HG02884 (cell line): ENCODE data around the gene MR1.
A peak's percentile ranks its signal among the peaks of the same experiment; 100 is the strongest.

Experiments used
- ATAC-seq: cut with Tn5 transposase; IDR thresholded peaks from one replicate; pipeline ENCODE4 v1.9.1; 2021; ENCODE audit warnings: mild to moderate bottlenecking, moderate library complexity; ENCODE audit not compliant: unreplicated experiment

The MR1 gene

DNA sequence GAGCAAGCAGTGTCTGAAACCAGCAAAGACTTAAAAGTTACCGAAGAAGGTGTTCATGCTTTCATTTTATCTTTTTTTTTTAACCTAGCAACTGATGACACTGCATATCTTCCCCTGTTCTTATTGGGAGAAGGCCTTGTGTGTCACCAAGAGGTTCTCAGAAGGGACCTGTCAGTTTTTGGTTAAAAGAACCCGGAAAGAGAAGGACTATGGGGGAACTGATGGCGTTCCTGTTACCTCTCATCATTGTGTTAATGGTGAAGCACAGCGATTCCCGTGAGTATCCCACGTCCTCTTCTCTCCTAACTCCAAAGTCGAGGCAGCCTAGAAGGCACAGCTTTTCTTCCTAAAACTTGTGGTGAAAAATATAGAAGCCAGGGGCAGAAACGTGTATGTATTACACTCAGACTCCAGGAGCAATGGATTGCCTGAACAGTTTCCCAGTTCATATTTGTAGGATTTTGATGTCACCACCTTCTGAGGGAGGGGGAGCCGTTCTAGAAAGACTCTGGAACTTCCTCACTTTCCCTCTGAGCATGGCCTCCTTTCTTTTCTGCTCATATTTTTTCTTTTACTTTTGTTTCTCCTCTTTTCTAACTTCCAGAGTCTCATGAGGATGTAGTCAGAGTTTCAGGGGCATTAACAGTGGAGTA is at the start of gene MR1:
Gene MR1, plus strand, starts transcription at position 185 of the 653 bp plus-strand sequence. Its CDS starts 25 bp downstream, at position 210.
- ATAC-seq, result peak; percentile 85

GRCh38 chr1:180988253-180988752 is 45.5 kb upstream of the MR1 start:
- no peak for ATAC-seq

DNA sequence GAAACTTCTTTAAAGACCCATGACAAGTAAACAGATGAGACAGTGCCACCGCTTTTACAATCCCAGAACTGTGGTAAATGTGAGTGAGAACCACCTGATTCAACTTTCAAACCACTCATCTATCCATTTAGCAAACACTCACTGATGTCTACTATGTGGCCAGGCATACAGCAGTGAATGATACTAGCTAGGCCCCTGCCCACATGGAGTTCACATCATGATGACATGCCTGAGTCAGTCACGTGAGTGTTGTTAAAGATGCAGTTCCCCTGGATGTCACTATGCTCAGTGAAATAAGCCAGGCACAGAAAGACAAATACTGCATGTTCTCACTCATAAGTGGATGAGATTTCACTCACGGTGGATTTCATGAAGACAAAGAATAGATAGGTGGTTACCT is 39.5 kb upstream of the MR1 start:
- no peak for ATAC-seq

GRCh38 chr1:180997843-180998504 is 35.8 kb upstream of the MR1 start:
- no peak for ATAC-seq

- no peak for ATAC-seq
These were observed 32.5 kb upstream of the MR1 start for GRCh38 chr1:181001091-181001780.

DNA sequence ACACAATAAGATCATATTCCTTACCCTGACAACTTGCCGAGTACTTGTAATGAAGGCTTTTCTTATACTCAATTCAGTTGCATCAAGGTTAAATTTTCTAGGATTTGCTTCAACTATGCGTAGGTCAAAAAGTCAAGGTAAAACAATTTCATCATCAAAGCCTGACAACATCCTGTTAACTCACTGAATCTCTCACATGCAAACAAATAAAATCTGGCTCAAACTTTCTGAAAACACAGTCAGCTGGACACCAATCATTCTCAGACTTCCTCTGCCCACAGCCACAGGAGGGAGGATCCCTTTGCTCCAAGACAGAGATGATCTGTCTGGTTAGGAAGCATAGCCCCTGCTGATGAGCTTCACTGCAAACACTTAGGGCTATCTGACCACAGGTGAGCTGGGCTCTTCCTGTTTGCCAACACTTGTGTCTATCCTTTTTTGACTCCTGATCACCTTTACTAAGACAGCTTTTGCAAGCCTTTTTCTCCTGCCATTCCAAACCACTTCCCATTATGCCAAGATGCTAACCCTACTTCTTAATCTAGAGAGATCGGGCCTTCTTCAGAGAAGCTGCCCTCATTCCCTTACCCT is 31.1 kb upstream of the MR1 start:
- no peak for ATAC-seq

- ATAC-seq, result no peak
These were observed 23.0 kb upstream of the MR1 start for GRCh38 chr1:181010789-181011188.

GRCh38 chr1:181011301-181012202 is 22.2 kb upstream of the MR1 start:
- no peak for ATAC-seq

- ATAC-seq, result no peak
These were observed 21.5 kb upstream of the MR1 start for GRCh38 chr1:181012203-181012745.

DNA sequence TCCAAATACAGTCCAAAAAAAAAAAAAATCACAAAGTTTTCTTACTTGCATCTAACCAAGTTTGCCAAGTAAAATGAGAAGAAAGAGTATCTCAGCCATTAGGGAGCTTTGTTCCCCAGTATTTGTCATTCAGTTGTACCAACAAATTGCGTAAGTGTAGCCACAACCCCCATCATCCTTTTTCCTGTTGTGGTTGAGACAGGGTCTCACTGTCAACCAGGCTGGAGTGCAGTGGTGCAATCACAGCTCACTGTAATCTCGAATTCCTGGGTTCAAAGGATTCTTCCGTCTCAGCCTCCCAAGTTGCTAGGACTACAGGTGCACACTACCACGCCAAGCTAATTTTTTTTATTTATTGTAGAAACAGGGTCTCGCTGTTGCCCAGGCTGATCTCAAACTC is 20.6 kb upstream of the MR1 start:
- no peak for ATAC-seq

DNA sequence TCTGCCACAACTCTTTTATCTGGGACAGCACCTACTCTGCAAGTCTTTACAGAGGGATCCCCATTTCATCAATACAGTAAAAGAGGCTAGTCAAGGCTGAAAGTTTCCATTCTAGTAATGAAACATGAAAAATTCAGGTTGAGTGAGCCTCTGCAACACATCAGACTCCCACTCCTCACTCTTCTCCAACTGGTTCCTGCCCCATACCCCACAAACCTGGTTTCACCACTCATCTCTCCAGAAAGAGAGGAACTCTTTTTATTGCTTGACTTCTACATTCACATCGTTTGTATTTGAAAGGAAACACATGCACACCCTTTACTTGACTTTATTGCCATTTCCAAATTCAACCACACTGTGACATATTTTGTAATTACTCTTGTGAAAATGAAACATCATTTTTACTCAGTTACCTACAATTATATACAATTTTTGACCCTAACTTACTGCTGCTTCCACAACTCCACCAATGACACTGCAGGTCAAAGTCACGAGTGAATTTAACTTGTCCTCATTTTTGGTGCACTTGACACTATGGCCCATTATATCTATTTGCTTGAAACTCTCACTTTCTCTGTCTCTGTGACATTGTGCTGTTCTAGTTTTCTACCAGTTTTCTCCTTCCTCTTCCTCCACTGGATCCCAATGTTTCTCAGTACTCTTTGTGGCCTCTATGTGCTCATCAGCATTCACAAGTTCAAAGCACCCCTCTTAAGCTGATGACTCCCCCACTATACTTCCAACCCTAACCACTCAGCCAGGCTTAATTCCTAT is 19.1 kb upstream of the MR1 start:
- no peak for ATAC-seq

GRCh38 chr1:181015251-181015615 is 18.6 kb upstream of the MR1 start:
- no peak for ATAC-seq

DNA sequence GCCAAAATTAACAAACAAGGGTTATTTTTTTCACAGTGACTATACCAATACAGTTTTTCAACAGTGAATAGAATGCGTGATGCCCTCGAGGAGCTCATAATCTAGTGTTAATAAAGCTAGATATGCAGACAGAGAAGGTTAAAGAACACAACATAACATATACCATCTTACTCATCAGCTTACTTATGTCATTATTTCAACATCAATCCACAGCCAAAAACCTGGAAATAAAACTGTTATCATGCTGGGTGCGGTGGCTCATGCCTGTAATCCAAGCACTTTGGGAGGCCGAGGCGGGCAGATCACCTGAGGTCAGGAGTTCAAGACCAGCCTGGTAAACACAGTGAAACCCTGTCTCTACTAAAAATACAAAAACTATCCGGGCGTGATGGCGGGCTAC is 17.2 kb upstream of the MR1 start:
- no peak for ATAC-seq

DNA sequence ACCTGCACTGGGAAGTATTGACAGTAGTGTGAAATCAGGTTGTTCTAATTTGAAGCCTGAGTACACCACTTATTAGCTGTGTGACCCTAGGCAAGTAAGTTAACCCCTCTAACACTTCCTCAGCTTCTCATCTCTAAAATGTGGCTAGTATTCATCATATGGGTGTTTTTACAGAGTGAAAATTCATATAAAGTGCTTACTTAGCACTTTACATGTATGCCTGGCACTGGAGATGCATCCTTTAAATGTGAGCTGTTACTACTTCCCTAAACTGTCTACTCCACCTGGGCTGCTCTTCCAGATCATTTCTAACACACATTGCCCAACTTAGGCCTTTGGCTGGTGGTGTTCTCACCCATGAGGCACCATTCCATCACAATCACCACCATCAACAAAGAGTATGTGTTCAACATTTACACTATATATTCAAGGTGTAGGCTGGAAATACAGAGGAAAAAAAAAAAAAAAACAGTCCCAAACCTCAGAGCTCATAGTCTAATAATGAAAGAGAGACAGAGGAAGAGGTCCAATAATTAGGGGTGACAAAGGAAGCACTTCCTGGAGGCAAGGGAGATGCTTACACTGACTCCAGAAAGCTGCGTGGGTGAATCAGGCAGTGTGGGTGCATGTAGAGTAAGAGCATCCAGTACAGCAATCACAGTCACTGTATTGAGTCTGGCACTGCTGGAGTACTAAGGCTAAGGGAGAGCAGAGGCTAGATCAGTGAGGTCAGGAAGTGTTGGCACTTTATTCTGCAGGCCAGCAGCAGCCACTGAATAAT is 14.7 kb upstream of the MR1 start:
- no peak for ATAC-seq

GRCh38 chr1:181021159-181021558 is 12.6 kb upstream of the MR1 start:
- ATAC-seq, result no peak

DNA sequence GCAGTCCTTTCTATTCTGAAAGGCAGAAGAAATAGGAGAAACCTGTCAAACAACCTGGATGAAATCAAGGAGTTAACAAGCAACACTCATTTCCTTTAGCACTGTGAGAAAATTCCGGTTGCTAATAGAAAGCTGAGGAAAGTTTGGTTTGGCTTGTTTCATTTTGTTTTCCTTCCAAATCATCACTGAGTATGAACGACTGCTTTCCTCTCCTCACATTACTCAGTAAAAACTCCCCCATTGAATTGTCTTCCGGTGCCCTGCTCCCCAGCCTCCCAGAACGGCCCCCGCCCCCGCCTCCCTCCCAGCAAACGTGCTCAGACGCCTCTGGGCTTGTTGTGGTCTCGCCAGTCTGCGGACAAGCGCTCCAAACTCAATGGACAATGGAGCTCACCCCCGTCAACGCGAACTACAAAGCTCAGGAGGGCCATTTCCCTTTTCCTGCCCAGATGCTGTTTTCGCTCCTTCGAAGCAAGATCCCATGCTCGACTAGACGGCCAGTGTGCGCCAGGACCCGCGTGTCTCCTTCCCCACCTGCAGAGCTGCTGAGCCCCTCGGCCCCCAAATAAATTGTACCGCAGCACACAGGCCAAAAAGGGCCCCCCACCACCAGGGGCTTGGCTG is 11.9 kb upstream of the MR1 start:
- peak; percentile 43 for ATAC-seq

- no peak for ATAC-seq
These were observed 10.3 kb upstream of the MR1 start for GRCh38 chr1:181023265-181024057.

GRCh38 chr1:181028196-181028595 is 5.6 kb upstream of the MR1 start:
- ATAC-seq, result no peak
